Endothelial cell of umbilical vein (primary cell): ENCODE results near the gene LCMT2. TPM values are rescaled to one million over a fixed set of nuclear protein-coding genes. Genes with fewer than 3 reads are reported as not detected.

Experiments used
- BruUV-seq: library from RNA; stranded (reverse); fragments of 400-500 nt; replicated peaks from 2 replicates; lab custom pipeline; 2021; lab: Mats Ljungman, UMichigan
- CTCF ChIA-PET: fragments of 300-600, 350-600 bp; sonication (Branson Sonifier 250); formaldehyde crosslinking; loops from one replicate; lab custom pipeline; 2021; ENCODE audit warnings: antibody characterized with exemption, inconsistent platforms; lab: Charles Lee
- POLR2A ChIA-PET: fragments of 300-600, 350-600 bp; sonication (Branson Sonifier 250); formaldehyde crosslinking; loops from one replicate; lab custom pipeline; 2021; ENCODE audit warnings: antibody characterized with exemption, inconsistent platforms; lab: Charles Lee
- DNase-seq: peaks from one replicate; pipeline ENCODE4 v3.0.0-alpha.2; 2011; ENCODE audit warnings: low read depth, low spot score
- FAIRE-seq: peaks from 2 replicates; lab custom pipeline; 2011; peaks lifted over from hg19 to GRCh38; lab: Jason Lieb, UNC
- H2AFZ ChIP-seq: 2 replicates; pipeline ENCODE4 v1.6.0; 2012; ENCODE audit warnings: low read depth, low read length, control low read depth, inconsistent platforms
- H3K27ac ChIP-seq: 2 replicates; pipeline ENCODE4 v1.5.1; 2011; ENCODE audit warnings: low read depth, mild to moderate bottlenecking, control low read depth, low read length, moderate library complexity; ENCODE audit not compliant: insufficient read depth
- H3K27me3 ChIP-seq, 2 experiments: 2 replicates each; pipeline versions ENCODE4 v1.6.0 to v1.6.1; 2011; ENCODE audit warnings: low read length in 2 of 2, mixed read lengths in 1 of 2; ENCODE audit not compliant: control insufficient read depth in 2 of 2, insufficient read depth in 2 of 2
- H3K36me3 ChIP-seq, 2 experiments: 2 replicates in 1 of 2; 3 replicates in 1 of 2; pipeline ENCODE4 v1.5.1; 2011; ENCODE audit warnings: low read length in 2 of 2, mild to moderate bottlenecking in 1 of 2, moderate library complexity in 1 of 2; ENCODE audit not compliant: control insufficient read depth in 2 of 2, insufficient read depth in 2 of 2; ENCODE audit errors: extremely low read depth in 1 of 2
- H3K4me1 ChIP-seq: 3 replicates; pipeline ENCODE4 v1.5.1; 2011; ENCODE audit warnings: mild to moderate bottlenecking, low read length; ENCODE audit not compliant: control insufficient read depth, insufficient read depth; ENCODE audit errors: extremely low read depth
- H3K4me2 ChIP-seq: 2 replicates; pipeline ENCODE4 v1.6.1; 2011; ENCODE audit warnings: low read length, control low read depth, mixed read lengths; ENCODE audit not compliant: insufficient read depth
- H3K4me3 ChIP-seq, 3 experiments: fragments of 200-600 bp in 1 of 3; sonication (generic), shearing (Covaris generic) in 1 of 3; replicated peaks in 1 of 3; 2 replicates each; pipeline ENCODE4 v1.5.1; 2011 to 2016; ENCODE audit warnings: control low read depth in 3 of 3, low read length in 3 of 3, mild to moderate bottlenecking in 2 of 3, inconsistent platforms in 1 of 3, low read depth in 1 of 3, moderate library complexity in 1 of 3; ENCODE audit not compliant: insufficient read depth in 1 of 3
- H3K79me2 ChIP-seq: 2 replicates; pipeline ENCODE4 v1.6.0; 2012; ENCODE audit warnings: low read length, inconsistent platforms; ENCODE audit not compliant: control insufficient read depth, insufficient read depth
- H3K9ac ChIP-seq: replicated peaks from 2 replicates; pipeline ENCODE3; 2011; ENCODE audit warnings: low read length, control low read depth; ENCODE audit not compliant: insufficient read depth; ENCODE audit errors: extremely low read depth
- H3K9me1 ChIP-seq: replicated peaks from 3 replicates; pipeline ENCODE4 v1.6.0; 2011; ENCODE audit warnings: mild to moderate bottlenecking, low read length; ENCODE audit not compliant: control insufficient read depth, insufficient read depth; ENCODE audit errors: extremely low read depth
- H3K9me3 ChIP-seq: replicated peaks from 2 replicates; pipeline ENCODE4 v1.5.1; 2012; ENCODE audit warnings: low read length, inconsistent platforms; ENCODE audit not compliant: control insufficient read depth, insufficient read depth
- H4K20me1 ChIP-seq: replicated peaks from 2 replicates; pipeline ENCODE3; 2011; ENCODE audit warnings: mild to moderate bottlenecking, low read length; ENCODE audit not compliant: control insufficient read depth, insufficient read depth; ENCODE audit errors: extremely low read depth
- CTCF ChIP-seq, 2 donors: IDR thresholded peaks; 1 replicate in 1 of 2; 2 replicates in 1 of 2; pipeline ENCODE4 v1.5.1; 2011; ENCODE audit warnings: low read length in 2 of 2, mild to moderate bottlenecking in 2 of 2, moderate library complexity in 2 of 2, control low read depth in 1 of 2, inconsistent platforms in 1 of 2, low read depth in 1 of 2; ENCODE audit not compliant: insufficient read depth in 1 of 2; ENCODE audit errors: extremely low read depth in 1 of 2
- FOS ChIP-seq: IDR thresholded peaks from 2 replicates; pipeline ENCODE4 v1.6.1; 2011; ENCODE audit warnings: mild to moderate bottlenecking, low read length, moderate library complexity, borderline replicate concordance; ENCODE audit not compliant: insufficient read depth
- GATA2 ChIP-seq: IDR thresholded peaks from 2 replicates; pipeline ENCODE4 v1.7.0; 2011; ENCODE audit warnings: low read depth, mild to moderate bottlenecking, moderate library complexity, mixed read lengths, low read length; ENCODE audit not compliant: insufficient read length, insufficient read depth
- MAX ChIP-seq: IDR thresholded peaks from 2 replicates; pipeline ENCODE4 v1.6.1; 2011; ENCODE audit not compliant: insufficient read depth, insufficient read length
- POLR2A ChIP-seq: IDR thresholded peaks from 2 replicates; pipeline ENCODE4 v1.6.1; 2012; ENCODE audit warnings: low read depth, mild to moderate bottlenecking, control low read depth, low read length
- POLR2AphosphoS5 ChIP-seq: IDR thresholded peaks from 2 replicates; pipeline ENCODE4 v1.6.1; 2012; ENCODE audit warnings: low read depth, mild to moderate bottlenecking, control low read depth, low read length, moderate library complexity; ENCODE audit not compliant: insufficient read depth
- dilution Hi-C: fragments of 300-500 bp; cut with MboI; formaldehyde crosslinking; loops from one replicate; pipeline ENCODE4 v1.15.0; 2019; ENCODE audit warnings: low sequenced_read_pairs; ENCODE audit not compliant: extremely low pct_ligation_motif_present
- intact Hi-C: fragments of 100-400 bp; cut with micrococcal nuclease; formaldehyde crosslinking; loops from one replicate; pipeline ENCODE4 v1.10.0; 2022
- polyA plus RNA-seq, 4 experiments: library from polyadenylated mRNA; depleted of rRNA in 3 of 4; stranded (reverse) in 3 of 4; unstranded in 1 of 4; fragments of >200 nt; gene quantifications; 2 replicates each; pipeline versions ENCODE4 v1.2.1 to v1.2.3, GENCODE V29; 2011 to 2012; ENCODE audit warnings: missing spikeins in 1 of 4
- total RNA-seq: library from RNA; stranded (reverse); gene quantifications from 2 replicates; pipeline ENCODE4 v1.2.3, GENCODE V29; 2021

The LCMT2 gene
- total and polyA plus RNA-seq, 2 donors (not counting 3 experiments of a cell fraction or from before 2014, with no cell fraction given) = 4.1 to 6.1 TPM

- DNase-seq (no peak), FAIRE-seq (no peak)
- no peaks in the 10 kb centered on the region for H3K9me3 ChIP-seq
- dilution Hi-C loops (no loop called here), intact Hi-C loops (loop anchor here (5.0 to 10.0 kb wide), 2 partner anchors 84 to 581 kb away; no protein-coding TSS in a partner anchor)
- no peaks in the 10 kb centered on the region for H3K36me3 ChIP-seq
- H4K20me1 ChIP-seq = no peaks in the 10 kb centered on the region
- no TSS peak for BruUV-seq
- CTCF ChIA-PET = interaction anchor here (0.6 to 5.8 kb wide), 58 partner anchors 10 to 1219 kb away, joined by 3 to 427 read pairs (median 4); partner anchors contain the start of genes CCNDBP1, EPB42, TGM5 and TGM7
- no peaks in the 10 kb centered on the region for H3K9me1 ChIP-seq
- no peak for TF ChIP-seq POLR2A
- TF ChIP-seq POLR2AphosphoS5 = no peak
- no peak for TF ChIP-seq GATA2
- no peak for TF ChIP-seq MAX
- no peak for TF ChIP-seq FOS
- no peak for TF ChIP-seq CTCF (IDR thresholded peaks at IDR 0.05; ENCODE audit: extremely low read depth in 1 of 2, insufficient read depth in 1 of 2, low read depth in 1 of 2, low read length in 2 of 2)
- H3K79me2 ChIP-seq = no peaks in the 10 kb centered on the region
- no peak overlapping the region for H3K27ac ChIP-seq
- no peak overlapping the region for H3K4me2 ChIP-seq
- POLR2A ChIA-PET = interaction anchor here (0.5 to 1.3 kb wide), 2 partner anchors 61 to 580 kb away, joined by 3 read pairs; no protein-coding TSS in a partner anchor
- no peak overlapping the region for H3K4me3 ChIP-seq
- no peak overlapping the region for H3K9ac ChIP-seq
- no peak overlapping the region for H2AFZ ChIP-seq
- peaks cover under 1 to 6% of the 10 kb centered on the region in 2 experiments for H3K27me3 ChIP-seq
- peaks cover 2% of the 10 kb centered on the region for H3K4me1 ChIP-seq
These were observed 44.3 kb downstream of the LCMT2 start for GRCh38 chr15:43286074-43286473.
